ENCODE results near the gene NPEPL1. TPM values are rescaled to one million over a fixed set of nuclear protein-coding genes. Genes with fewer than 3 reads are reported as not detected.
"Not testable (repeated sequence)": the region's sequence is repeated elsewhere in the genome, so short reads cannot be mapped to it uniquely, and the experiment has no call there.

NPEPL1 gene
- total and polyA plus RNA-seq, 5 donors, result 22.0 to 28.8 (median 23.4) TPM

DNA sequence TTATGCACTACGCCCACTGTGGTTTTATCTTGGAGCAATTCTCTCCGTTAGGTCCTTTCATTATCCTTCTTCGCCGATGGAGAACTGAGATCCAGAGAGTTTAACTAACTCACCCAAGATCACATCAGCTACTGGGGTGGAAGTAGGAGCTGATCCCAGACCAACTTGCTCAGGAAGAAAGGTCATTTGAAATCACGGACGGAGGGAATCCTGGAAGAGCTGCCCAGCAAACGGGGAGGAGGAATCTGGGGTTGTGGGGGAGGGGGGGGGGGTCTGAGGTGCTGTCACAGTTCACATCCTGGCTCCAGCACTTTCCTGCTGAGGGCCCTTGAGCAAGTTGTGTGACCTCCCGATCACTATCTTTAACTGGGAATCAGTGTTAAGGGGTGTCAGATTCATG lies 62.0 kb downstream of the NPEPL1 start:
- no peaks in the 10 kb centered on the region for H3K27me3 ChIP-seq (ENCODE audit: control insufficient read depth, insufficient read depth)
- DNase-seq (no peak), ATAC-seq (no peak)
- H3K4me1 ChIP-seq (ENCODE audit: control insufficient read depth, insufficient read depth, low read length), result no peaks in the 10 kb centered on the region
- intact Hi-C loops (cut with DNase I), result loop anchor here in 1 of 4 donors (10.0 kb wide), 1 partner anchor 80 kb away; no protein-coding TSS in a partner anchor
- no peak overlapping the region for H3K4me3 ChIP-seq (ENCODE audit: low read length)
- H3K9me3 ChIP-seq (ENCODE audit: control insufficient read depth, low read length), result no peaks in the 10 kb centered on the region
- H3K27ac ChIP-seq (ENCODE audit: low read length), result no peak overlapping the region
- WGBS, result 57% methylated on average over 8 of the region's 8 CpGs

GRCh38 chr20:58755062-58755697 lies 62.6 kb downstream of the NPEPL1 start:
- H3K27me3 ChIP-seq (ENCODE audit: control insufficient read depth, insufficient read depth), result no peaks in the 10 kb centered on the region
- no peaks in the 10 kb centered on the region for H3K9me3 ChIP-seq (ENCODE audit: control insufficient read depth, low read length)
- no peak overlapping the region for H3K27ac ChIP-seq (ENCODE audit: low read length)
- no peak for DNase-seq
- 82% methylated on average over 18 of the region's 18 CpGs for WGBS
- ATAC-seq, result no peak
- H3K4me3 ChIP-seq (ENCODE audit: low read length), result no peak overlapping the region
- intact Hi-C loops (cut with DNase I), result loop anchor here in 1 of 4 donors (10.0 kb wide), 1 partner anchor 80 kb away; no protein-coding TSS in a partner anchor
- no peaks in the 10 kb centered on the region for H3K4me1 ChIP-seq (ENCODE audit: control insufficient read depth, insufficient read depth, low read length)

GRCh38 chr20:58755766-58756449 lies 63.3 kb downstream of the NPEPL1 start:
- intact Hi-C loops (cut with DNase I), result loop anchor here in 1 of 4 donors (10.0 kb wide), 1 partner anchor 79 kb away; no protein-coding TSS in a partner anchor
- 76% methylated on average over 28 of the region's 28 CpGs for WGBS
- H3K4me3 ChIP-seq (ENCODE audit: low read length), result no peak overlapping the region
- H3K4me1 ChIP-seq (ENCODE audit: control insufficient read depth, insufficient read depth, low read length), result no peaks in the 10 kb centered on the region
- no peaks in the 10 kb centered on the region for H3K27me3 ChIP-seq (ENCODE audit: control insufficient read depth, insufficient read depth)
- H3K9me3 ChIP-seq (ENCODE audit: control insufficient read depth, low read length), result no peaks in the 10 kb centered on the region
- ATAC-seq, result no peak
- DNase-seq, result no peak
- H3K27ac ChIP-seq (ENCODE audit: low read length), result no peak overlapping the region

- Histone ChIP-seq H3K9me3 (ENCODE audit: control insufficient read depth, low read length) (no peaks in the 10 kb centered on the region), H3K4me1 (ENCODE audit: control insufficient read depth, insufficient read depth, low read length) (no peaks in the 10 kb centered on the region), H3K4me3 (ENCODE audit: low read length) (no peak overlapping the region), H3K27me3 (ENCODE audit: control insufficient read depth, insufficient read depth) (no peaks in the 10 kb centered on the region), H3K27ac (ENCODE audit: low read length) (no peak overlapping the region)
- no peak for DNase-seq
- intact Hi-C loops (cut with DNase I), result loop anchor here in 1 of 4 donors (10.0 kb wide), 1 partner anchor 78 kb away; no protein-coding TSS in a partner anchor
- no peak for ATAC-seq
- WGBS, result 83% methylated on average over 7 of the region's 7 CpGs
These were observed 63.8 kb downstream of the NPEPL1 start for GRCh38 chr20:58756450-58756775.

GRCh38 chr20:58757647-58758046 lies 65.0 kb downstream of the NPEPL1 start:
- not testable (repeated sequence) for H3K27me3 ChIP-seq (ENCODE audit: control insufficient read depth, insufficient read depth); H3K4me1 ChIP-seq (ENCODE audit: control insufficient read depth, insufficient read depth, low read length); ATAC-seq; H3K27ac ChIP-seq (ENCODE audit: low read length); H3K4me3 ChIP-seq (ENCODE audit: low read length); DNase-seq; H3K9me3 ChIP-seq (ENCODE audit: control insufficient read depth, low read length)
- WGBS, result 92% methylated on average over 5 of the region's 5 CpGs
- intact Hi-C loops (cut with DNase I), result loop anchor here in 1 of 4 donors (10.0 kb wide), 1 partner anchor 77 kb away; no protein-coding TSS in a partner anchor

- Histone ChIP-seq H3K4me1 (ENCODE audit: control insufficient read depth, insufficient read depth, low read length) (no peaks in the 10 kb centered on the region), H3K27ac (ENCODE audit: low read length) (no peak overlapping the region), H3K9me3 (ENCODE audit: control insufficient read depth, low read length) (no peaks in the 10 kb centered on the region), H3K4me3 (ENCODE audit: low read length) (no peak overlapping the region), H3K27me3 (ENCODE audit: control insufficient read depth, insufficient read depth) (no peaks in the 10 kb centered on the region)
- ATAC-seq, result no peak
- DNase-seq, result no peak
- intact Hi-C loops (cut with DNase I), result loop anchor here in 1 of 4 donors (10.0 kb wide), 1 partner anchor 75 kb away; no protein-coding TSS in a partner anchor
- WGBS, result 84% methylated on average over 3 of the region's 3 CpGs
These were observed 67.3 kb downstream of the NPEPL1 start for GRCh38 chr20:58759947-58760346.

GRCh38 chr20:58760856-58761255 lies 68.3 kb downstream of the NPEPL1 start:
- Histone ChIP-seq H3K27me3 (ENCODE audit: control insufficient read depth, insufficient read depth) (no peaks in the 10 kb centered on the region), H3K4me3 (ENCODE audit: low read length) (no peak overlapping the region), H3K4me1 (ENCODE audit: control insufficient read depth, insufficient read depth, low read length) (no peaks in the 10 kb centered on the region), H3K27ac (ENCODE audit: low read length) (no peak overlapping the region), H3K9me3 (ENCODE audit: control insufficient read depth, low read length) (no peaks in the 10 kb centered on the region)
- intact Hi-C loops (cut with DNase I), result no loop called here
- 82% methylated on average over 3 of the region's 3 CpGs for WGBS
- no peak for DNase-seq
- no peak for ATAC-seq

DNA sequence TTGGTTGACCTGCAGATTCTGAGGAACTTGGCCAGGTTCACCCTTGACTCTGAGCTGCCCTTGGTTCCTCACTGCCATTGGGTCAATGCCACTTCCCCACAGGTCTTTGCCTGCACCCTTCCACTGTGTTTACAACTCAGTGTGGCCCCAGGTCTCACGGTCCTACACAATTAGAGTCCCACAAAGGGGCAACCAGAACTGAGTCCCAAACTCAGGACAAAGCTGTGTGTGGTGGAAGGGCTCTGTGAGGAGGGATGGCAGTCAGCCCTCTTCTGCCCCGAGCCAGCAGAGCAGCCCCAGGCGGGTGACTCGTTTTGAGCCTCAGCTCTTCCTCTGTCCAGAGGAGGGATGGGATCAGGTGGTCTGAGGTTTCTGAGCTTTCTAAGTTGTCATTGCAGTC lies 69.5 kb downstream of the NPEPL1 start:
- Histone ChIP-seq H3K4me1 (ENCODE audit: control insufficient read depth, insufficient read depth, low read length) (no peaks in the 10 kb centered on the region), H3K27me3 (ENCODE audit: control insufficient read depth, insufficient read depth) (no peaks in the 10 kb centered on the region), H3K9me3 (ENCODE audit: control insufficient read depth, low read length) (no peaks in the 10 kb centered on the region), H3K27ac (ENCODE audit: low read length) (no peak overlapping the region), H3K4me3 (ENCODE audit: low read length) (no peak overlapping the region)
- intact Hi-C loops (cut with DNase I), result no loop called here
- ATAC-seq (no peak), DNase-seq (no peak)
- WGBS, result 85% methylated on average over 4 of the region's 4 CpGs

DNA sequence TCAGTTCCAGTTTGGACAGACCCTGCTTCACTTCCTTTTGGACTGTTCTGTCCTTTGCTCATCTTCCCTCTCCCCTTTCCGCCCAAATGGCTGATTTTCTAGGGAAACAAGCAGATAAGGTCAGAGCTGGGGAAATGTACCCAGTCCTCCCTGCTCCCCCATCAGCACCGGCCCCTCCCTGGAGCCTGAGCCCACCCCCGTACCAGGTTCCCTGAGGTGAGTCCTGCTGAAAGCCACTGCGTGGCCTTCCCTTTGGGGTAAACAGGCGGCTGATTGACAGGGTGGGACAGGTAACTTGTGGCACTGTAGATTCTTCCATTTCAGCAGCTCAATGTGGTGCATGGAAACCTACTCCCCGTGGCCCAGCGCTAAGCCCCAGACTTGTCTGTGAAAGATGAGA lies 70.5 kb downstream of the NPEPL1 start:
- ATAC-seq, result no peak
- Histone ChIP-seq H3K27me3 (ENCODE audit: control insufficient read depth, insufficient read depth) (no peaks in the 10 kb centered on the region), H3K9me3 (ENCODE audit: control insufficient read depth, low read length) (no peaks in the 10 kb centered on the region), H3K27ac (ENCODE audit: low read length) (no peak overlapping the region), H3K4me3 (ENCODE audit: low read length) (no peak overlapping the region), H3K4me1 (ENCODE audit: control insufficient read depth, insufficient read depth, low read length) (no peaks in the 10 kb centered on the region)
- no peak for DNase-seq
- intact Hi-C loops (cut with DNase I), result no loop called here
- WGBS, result 86% methylated on average over 7 of the region's 7 CpGs

Measured in right cardiac atrium (tissue), 5 donors.